Suppressor macrophage treated with lipopolysaccharide for 1 hour (primary cell): Measurements from ENCODE around the gene MINDY4B.
A peak's percentile ranks its signal among the peaks of the same experiment; 100 is the strongest.

Source experiments
- DNase-seq, 3 donors: peaks; one replicate each; pipeline ENCODE4 v3.0.0-alpha.2; 2020 to 2022

MINDY4B gene

DNA sequence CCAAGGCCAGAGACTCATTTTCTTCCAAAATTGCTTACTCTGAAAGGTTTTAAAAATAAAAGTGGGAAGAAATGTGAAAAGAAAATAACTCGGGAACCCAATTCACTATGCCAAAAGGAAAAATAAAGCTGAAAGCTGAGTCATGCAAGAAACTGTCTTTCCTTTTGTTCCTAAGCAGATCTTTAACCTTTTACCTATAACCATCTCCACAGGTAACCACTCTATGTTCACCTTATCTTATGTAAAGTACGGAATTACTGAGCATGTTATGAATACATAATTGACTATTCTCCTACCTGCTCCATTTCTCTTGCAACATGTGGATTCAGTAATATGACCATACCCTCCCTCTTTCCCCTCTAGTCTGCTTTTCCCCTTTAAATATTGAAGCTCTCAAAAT, 62.0 kb downstream of the MINDY4B start:
- no peak for DNase-seq

DNA sequence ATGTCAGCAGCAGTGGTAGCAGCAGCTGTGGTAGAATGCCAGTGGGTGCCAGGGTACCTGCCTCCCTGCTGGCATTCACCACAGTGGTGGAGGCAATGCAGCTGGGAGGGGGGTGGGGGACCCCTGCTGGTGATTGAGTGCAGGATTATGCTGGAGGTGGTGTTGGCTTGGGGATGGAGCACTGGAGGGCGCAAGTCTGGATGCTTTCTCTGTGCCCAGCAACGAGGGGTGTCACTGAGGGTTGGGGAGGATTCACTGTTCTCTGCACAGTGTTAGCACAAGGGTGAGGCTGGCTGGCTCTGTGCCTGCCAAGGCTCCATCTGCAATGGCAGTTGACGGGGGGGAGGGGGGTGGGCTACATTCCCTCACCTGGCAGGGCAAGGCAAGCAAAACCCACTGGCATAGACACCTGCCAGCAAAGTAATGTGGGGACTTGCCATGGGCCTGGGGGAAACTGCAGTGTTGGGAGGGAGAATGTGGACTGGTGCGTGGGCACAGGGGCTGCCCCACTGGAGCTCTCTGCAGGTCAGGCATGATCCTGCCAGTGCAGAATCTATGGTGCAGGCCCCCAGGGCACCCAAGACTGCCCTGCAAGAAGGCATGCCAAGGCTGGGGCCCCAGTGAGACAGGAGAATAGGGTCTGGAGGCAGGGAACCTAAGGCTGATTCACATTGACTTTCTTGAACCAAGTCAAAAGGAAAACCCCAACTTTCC, 64.3 kb downstream of the MINDY4B start:
- no peak for DNase-seq

DNA sequence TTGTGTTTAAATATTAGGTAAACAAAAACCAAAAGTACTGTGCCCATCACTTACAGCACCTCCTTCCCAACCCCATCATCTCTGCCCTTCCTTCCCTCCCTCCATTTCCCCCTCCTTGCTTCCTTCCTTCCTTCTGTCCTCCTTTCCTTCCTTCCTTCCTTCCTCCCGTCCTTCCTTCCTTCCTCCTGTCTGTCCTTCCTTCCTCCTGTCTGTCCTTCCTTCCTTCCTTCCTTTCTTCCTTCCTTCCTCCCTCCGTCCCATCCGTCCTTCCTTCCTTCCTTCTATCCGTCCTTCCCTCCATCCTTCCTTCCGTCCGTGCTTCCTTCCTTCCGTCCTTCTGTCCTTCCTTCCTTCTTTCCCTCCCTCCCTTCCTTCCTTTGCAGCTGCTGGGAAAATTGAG, 74.5 kb downstream of the MINDY4B start:
- no peak for DNase-seq

DNA sequence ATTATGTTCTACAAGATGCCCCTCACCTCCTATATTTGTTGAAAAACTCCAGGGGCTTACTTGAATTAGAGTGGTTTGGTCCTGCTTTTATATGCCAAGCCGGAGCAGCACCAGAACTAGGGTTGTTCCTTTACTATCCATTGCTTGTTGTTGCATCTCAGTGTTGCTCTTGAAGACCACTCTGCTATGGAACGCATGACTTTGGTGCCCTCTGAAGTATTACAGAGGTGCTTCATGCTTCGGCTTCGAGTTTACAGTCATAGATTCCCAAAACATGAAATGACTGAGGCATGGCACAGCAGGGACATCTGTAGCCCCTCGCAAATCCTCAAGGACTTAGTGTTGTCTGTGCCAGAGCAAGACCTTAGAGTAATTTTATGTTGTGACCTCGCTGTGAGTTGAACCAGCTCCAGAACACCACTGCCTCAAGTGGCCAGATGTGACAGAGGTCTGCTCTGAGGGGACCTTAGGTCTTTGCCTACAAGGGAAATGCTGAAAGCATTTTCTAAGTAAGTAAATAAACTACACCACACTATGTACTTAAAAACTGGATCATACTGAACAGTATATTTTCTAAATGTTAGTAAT, 75.1 kb downstream of the MINDY4B start:
- peak in 2 of 3 donors; percentile 10 to 13 for DNase-seq

DNA sequence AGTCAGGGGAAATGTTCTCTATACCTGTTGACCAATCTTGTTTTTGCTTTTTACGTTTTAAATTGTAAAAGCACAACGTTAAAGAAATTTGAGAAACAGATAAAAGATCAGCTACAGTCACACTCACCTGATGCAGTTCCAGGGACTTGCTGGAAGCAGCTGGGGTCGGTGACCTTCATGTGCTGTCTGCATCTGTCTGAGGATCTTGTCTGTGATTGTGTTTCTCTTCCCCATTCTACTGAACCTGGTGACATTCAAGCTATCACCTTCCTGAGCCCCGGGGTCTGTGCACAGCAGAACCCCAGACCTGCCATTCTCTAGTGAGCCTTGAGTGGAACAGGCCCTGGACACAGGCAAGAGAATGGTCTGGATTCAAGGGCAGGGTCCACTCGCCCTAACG, 75.8 kb downstream of the MINDY4B start:
- no peak for DNase-seq

DNA sequence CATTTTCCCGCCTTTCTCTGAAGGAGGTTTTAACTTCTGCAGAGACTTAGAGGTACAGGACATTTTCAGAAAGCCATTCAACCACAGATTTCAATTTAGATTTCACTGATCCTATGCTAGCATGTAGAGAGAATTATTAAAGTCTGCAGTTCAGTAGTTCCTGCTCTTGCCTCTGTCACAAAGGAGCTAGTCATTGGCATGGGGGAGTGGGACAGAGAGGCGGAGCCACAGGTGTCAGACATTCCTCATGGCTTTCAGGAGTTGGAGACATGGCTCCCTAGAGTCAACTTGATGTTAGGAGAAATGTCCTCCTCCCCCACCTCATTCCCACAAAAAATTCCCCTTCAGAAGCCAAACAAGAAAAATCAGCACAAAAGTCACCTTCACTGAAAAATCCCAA, 76.2 kb downstream of the MINDY4B start:
- no peak for DNase-seq

DNA sequence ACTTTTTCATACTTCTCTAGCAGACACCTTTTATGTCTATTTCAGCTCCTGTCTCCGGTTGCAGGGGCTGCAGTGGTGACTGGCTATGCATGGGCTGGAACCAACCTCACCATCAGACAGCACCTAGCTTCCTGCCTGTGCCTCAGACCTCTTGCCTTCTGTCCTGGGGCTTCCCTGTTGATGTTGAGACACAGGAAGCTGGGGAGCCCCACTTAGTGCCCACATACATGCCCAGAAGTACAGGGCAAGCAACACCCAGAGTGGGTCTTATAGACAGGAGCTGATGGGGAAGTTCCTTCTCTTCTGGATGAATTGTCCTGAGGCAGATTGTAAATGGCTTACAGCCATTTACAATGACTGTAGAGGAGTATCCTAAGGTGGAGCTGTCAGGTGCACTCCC, 77.0 kb downstream of the MINDY4B start:
- no peak for DNase-seq

DNA sequence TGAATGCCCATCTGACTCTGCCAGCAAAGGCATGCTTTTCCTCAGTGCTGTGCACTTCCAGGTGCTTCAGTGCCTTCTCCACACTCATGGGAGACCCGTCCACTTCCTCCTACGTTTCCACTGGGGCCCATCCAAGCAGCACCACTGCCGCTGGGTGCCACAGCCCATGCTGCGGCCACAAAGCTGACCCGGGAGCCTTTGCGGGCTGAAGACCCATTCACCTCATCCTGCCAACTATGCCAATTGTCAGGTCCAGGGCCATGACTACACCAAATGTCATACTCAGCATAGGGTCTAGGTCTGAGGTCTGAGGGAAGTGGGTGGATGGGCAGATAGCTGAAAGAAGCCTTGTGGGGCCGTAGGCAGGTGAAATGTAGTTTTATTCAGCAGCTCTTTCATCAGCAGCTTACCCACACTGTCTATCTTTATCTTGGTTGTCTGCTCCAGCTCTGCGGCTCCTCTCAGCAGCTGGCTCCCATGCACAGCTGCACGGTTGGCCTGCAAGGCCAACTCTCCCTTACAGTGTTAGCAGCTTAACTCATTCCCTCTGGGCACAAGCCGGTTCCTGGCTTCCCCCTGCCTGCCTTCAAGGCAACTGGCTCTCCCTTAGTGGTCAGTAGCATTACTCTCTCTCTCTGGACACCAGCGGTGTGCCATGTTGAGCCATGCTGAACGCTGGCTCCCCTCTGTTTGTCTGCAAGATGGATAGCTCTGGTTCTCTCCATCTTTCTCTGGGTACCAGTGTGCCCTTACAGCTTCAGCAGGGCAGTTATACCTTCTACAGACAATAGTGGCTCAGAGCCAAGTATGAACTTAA, 78.6 kb downstream of the MINDY4B start:
- no peak for DNase-seq

DNA sequence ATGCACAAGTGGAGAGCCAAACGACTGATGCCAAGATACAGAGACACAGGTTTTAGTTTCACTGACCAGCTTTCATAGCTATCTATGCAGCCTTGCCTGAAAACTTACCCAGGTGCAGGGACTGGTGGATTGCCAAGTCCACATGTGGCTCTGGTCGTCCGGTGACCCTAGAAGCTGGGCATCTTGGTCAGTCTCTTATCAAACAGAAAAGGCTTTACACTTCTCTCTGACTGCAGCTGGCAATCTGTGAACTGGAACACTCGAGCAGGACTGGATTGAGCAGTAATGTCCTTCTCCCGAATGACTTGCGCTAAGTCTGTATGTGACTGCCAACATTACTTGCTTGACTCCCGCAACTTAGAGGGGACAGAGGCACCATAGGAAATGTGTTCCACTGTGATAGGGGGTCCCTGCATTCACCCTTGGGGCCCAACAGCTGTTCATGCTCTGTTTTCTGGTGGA, 79.3 kb downstream of the MINDY4B start:
- DNase-seq = no peak

DNA sequence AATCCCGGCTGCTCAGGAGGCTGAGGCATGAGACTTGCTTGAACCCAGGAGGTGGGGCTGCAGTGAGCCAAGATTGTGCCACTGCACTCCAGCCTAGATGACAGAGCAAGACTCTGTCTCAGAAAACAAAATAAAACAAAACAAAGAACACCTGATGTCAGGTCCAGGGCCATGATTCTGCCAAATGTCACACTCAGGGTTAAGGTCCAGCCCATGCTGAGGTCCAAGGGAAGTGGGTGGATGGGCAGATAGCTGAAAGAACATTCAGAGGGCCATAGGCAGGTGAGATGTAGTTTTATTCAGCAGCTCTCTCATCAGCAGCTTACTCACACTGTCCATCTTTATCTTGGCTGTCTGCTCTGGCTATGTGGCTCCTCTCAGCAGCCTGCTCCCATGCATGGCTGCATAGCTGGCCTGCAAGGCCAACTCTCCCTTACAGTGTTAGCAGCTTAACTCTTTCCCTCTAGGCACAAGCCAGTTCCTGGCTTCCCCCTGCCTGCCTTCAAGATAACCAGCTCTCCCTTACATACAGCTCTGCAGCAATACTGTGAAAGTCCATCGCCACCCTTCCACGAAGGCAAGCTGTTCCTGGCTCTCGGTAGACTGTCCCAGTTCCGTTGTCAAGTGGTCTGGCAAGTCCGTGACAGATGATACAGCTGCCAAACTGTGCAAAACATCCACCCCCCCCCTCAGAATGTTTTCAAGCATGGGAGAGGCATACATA, 79.9 kb downstream of the MINDY4B start:
- no peak for DNase-seq

DNA sequence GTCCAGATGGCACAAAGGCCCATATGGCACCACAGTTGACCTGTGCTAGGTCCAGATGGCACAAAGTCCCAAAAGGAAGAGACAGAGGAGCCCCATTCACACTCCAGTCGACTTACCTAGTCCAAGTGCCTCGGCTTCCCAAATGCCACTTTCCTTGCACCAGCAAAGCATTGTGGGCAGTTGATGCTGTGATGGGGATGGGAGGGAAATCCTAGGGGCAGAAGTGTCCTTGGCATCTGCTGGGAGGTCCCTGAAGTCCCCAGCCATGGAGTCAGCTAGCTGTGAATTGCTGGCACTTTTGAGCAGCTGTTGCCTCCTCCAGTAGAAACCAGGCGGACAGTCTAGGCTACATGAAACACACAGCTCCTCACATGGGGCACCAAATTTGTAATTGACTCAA, 82.0 kb downstream of the MINDY4B start:
- DNase-seq = no peak

DNA sequence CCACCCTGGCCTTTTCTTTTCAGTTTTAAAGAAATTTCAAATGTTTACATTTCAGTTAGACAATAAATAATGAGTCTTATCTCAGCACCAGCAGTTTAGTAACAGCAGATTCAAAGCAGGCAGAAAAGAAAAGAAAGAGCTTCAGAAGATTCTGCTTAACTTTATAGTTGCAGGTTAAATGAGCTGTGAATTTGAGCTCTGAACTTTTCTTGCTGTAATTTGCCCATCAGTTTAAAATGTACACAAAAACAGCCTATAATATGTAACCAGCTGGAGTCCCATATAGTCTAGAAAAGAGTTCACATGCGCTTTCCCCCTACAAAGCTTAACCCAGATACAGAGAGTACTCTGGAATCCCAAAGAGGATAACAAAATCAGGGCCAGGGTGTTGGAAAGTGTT, 82.6 kb downstream of the MINDY4B start:
- DNase-seq = no peak
